HG03045 (cell line): ENCODE results near the gene ACSS2.

ENCODE experiments used
- ATAC-seq: cut with Tn5 transposase; IDR thresholded peaks from one replicate; pipeline ENCODE4 v1.9.1; 2021; ENCODE audit warnings: mild to moderate bottlenecking, moderate library complexity; ENCODE audit not compliant: unreplicated experiment

The ACSS2 gene, protein sequence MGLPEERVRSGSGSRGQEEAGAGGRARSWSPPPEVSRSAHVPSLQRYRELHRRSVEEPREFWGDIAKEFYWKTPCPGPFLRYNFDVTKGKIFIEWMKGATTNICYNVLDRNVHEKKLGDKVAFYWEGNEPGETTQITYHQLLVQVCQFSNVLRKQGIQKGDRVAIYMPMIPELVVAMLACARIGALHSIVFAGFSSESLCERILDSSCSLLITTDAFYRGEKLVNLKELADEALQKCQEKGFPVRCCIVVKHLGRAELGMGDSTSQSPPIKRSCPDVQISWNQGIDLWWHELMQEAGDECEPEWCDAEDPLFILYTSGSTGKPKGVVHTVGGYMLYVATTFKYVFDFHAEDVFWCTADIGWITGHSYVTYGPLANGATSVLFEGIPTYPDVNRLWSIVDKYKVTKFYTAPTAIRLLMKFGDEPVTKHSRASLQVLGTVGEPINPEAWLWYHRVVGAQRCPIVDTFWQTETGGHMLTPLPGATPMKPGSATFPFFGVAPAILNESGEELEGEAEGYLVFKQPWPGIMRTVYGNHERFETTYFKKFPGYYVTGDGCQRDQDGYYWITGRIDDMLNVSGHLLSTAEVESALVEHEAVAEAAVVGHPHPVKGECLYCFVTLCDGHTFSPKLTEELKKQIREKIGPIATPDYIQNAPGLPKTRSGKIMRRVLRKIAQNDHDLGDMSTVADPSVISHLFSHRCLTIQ

DNA sequence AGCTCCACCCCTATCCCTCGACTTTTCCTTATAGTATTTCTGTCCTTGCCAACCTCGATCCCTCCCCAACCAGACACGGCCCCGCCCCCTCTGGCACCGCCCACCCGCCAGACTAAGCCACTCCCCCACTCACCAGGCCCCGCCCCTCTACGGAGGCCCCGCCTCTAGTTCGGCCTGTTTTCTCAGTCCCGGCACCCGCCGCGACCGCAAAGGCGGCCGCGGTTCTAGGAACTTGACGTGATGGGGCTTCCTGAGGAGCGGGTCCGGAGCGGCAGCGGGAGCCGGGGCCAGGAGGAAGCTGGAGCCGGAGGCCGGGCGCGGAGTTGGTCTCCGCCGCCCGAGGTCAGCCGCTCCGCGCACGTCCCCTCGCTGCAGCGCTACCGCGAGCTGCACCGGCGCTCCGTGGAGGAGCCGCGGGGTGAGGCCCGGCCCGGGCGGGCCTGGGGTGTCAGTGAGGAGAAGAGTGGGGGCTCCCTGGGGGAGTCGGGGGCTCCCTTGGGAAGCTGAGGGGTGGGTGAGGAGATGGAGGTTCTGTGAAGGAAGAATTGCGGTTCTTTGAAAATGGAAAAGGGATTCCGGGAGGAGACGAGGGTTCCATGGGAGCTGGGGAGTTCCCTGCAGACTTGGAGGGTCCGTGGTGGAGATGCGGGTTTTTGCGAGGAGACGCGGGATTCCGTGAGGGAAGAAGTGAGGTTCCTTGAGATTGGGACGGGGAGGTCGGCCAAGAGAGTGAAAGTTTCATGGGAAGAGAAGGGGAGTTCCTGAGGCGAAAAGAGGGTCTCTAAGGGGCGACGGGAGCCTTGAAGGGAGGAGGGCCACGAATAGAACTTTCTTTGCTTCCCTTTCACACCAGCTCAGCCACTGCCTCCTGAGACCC lies at the start of gene ACSS2:
ACSS2 (plus strand) TSS at position 207 of the 877 bp plus-strand sequence; CDS start at position 241, 34 bp downstream.
- ATAC-seq: peak; percentile 52

DNA sequence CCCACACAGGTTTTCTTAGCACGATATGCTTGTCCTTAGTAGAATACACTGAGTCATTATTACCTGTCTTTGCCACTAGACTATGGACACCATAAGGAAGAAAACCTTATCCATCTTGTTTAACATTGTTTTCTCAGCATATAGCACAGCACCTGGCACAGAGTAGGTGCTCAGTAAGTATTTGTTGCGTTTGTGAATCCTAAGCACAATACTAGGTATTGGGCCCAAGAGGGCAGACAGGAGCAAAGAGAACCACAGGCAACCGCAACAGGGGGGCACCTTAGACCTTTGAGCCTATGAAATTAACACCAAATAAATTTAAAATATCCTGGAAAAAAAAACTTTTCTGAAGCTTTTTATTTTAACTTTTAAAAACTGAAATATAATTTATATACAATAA lies 47.2 kb upstream of the ACSS2 start:
- ATAC-seq: no peak

DNA sequence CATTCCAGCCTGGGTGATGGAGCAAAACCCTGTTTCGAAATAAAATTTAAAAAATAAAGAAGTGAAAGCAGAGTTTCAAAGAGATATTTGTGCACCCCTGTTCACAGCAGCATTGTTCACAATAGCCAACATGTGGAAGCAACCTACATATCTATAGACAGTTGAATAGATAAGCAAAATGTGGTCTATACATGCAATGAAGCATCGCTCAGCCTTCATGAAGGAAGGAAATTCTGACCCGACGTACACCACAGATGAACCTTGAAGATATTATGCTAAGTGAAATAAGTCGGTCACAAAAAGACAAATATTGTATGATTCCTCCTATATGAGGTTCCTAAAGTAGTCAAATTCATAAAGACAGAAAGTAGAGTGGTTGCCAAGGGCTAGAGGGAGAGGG lies 44.5 kb upstream of the ACSS2 start:
- no peak for ATAC-seq

DNA sequence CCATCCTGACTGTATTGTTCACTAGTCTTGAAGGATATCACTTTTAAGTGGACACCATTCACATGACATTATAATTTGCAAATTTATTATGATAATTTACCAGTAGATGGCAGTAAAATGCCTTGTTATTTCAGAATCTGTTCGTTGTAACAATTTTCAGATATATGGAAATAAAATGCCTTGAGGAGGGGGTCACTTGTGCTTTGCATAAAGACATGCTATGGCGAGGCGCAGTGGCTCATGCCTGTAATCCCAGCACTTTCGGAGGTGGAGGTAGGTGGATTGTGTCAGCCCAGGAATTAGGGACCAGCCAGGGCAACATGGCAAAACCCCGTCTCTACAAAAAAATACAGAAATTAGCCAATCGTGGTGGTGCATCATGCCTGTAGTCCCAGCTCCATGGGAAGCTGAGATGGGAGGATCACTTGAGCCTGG lies 41.9 kb upstream of the ACSS2 start:
- ATAC-seq: no peak

DNA sequence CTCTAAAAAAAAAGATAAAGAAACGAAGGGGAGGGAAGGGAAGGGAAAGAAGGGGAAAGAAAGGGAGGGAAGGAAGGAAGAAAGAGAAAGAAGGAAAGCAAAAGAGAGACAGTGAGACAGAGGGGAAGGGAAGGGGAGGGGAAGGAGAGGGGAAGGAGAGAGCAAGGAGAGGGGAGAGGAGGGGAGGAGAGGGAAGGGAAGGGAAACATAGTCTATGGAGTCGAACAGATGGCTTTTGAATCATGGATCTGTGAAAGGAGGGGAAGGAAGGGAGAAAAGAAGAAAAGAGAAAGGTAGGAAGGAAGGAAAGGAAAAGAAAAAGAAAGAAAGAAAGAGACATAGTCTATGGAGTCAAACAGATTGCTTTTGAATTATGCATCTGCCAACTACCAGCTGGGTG lies 34.3 kb upstream of the ACSS2 start:
- ATAC-seq: no peak

DNA sequence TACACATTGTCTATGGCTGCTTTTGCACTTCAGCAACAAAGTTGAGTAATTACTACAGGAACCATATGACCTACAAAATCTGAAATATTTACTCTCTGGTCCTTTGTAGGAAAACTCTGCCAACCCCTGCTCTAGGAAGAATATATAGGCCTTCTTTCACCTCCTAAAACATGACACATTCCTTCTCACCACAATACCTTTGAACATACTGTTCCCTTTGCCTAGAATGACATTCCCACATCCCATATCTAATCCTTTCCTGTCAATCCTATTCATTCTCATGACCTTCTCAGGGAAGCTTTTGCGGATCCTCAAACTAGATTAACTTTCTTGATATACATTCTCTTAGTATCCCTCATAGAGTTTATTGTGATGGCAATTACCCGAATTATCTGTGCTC lies 33.0 kb upstream of the ACSS2 start:
- ATAC-seq: no peak

DNA sequence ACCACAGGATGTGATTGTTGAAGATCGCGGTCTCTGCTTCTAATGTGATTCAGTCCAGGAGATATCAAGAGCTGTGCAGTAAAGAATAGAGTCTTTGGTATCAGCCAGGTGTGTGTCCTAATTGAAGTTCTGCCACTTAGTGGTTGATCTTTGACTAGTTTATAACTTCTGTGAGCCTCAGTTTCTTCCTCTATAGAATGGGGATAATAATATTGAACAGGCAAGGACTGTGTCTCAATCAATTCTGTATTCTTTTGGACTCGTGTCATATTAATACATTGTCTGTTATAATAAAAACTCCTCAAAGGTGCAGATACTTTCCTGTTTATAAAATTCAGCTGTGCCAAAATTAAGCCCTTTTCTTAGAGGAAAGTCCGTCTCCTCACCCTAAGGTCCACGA lies 27.8 kb upstream of the ACSS2 start:
- no peak for ATAC-seq

DNA sequence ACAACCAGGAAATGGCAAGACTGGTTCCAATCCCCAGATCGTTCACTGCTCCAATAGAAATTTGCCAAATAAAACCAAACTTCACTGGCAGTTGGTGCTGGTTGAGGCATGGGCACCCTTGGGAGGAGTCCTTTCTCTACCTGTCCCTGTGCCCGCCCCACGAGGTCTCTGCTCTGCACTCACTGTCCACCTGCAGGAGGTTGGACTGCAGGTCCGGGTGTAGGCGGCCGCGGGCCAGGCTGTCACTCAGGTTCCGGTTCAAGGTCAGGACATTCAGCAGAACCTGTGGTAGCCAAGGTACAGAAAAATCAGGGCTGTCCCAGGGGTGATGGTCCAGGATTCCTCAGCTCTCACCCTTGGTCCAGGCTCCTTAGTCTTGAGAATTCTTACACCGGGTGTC lies 26.6 kb upstream of the ACSS2 start:
- ATAC-seq: no peak

DNA sequence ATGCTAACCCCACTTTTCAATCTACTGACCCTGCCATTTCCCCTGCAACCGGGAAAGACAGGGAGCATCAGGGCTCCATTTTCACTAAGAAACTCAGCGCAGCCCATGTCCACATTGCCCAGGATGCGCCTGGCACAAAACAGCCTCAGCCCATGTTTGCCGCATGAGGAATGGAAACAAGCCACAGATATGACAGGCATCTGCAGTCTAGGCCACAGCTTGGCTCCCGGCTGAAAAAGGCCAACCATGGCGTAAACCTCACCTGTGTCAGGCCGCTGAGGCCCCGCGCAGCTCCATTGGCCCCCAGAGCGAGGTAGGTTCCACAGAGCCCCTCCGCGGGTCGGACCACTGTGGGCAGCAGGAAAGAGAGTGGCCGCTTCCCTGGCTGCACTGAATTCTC lies 25.4 kb upstream of the ACSS2 start:
- ATAC-seq: no peak

DNA sequence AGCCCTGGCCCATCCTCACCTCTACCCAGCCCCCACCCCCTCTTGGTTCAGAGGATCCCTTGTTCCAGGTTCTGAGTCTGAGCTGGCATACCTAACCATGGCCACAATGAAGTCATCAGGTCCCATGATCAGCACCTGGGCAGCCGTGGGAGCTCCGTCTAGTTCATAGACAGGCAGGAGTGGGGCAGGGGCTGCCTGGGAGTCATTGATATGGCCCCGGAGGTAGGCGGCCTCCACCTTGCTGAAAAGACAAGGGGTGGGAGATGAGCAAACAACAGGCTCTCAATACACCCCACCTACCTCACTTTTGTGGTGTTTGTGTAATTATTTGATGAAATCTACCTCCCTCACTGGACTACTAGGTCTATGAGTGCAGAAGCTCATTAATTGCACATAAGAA lies 24.1 kb upstream of the ACSS2 start:
- ATAC-seq: no peak

DNA sequence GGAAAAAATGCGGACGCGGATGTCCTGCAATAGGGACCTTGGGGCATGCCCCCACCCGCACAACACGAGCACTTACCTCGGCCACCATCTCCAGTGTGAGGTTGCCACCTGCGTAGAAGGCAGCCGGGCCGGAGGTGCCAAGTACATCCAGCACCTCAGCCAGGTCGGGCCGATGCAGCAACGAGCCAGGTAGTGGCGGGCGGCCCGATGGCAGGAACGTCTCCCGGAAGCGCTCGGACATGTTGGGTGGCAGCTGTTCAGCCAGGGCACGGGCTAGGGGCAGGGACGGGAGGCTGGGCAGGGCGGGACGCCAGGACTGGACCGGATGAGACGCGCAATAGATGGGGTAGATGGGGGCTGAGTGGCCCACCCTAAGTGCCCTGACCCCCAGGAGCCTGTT lies 17.0 kb upstream of the ACSS2 start:
- no peak for ATAC-seq

DNA sequence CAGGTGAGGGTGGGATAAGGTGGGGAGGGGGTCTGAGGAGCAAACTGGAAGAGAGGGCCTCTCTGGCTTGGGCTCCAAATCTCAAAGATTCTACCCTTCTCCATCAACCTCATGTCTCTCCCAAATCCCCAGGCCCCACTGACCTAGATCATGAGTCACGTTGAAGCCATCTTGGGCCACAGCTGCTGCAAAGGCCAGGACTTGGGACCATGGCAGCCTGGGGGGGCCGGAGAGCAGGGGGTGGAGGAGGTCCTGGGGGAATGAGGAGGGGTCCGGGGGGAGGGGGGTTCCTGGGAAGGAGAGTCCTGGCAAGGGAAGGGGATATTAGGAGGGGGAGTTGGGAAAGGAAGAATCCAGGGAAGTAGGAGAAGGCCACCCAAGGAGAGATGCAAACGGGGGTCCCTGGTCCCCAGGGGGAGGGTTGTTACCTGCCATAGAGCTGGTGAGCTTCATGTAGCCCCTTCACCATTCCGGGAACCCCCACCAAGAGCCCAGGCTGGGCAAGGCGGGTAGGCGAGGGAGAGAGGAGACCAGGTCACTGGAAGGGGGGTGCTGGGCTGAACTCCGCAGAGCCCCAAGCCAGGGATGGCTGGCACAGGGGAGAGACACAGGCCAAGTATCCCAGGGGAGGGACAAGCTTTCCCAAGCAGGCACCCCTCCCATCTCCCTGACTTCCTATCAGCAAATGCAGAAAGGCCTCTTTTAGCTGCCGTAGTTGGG lies 16.4 kb upstream of the ACSS2 start:
- ATAC-seq: no peak

DNA sequence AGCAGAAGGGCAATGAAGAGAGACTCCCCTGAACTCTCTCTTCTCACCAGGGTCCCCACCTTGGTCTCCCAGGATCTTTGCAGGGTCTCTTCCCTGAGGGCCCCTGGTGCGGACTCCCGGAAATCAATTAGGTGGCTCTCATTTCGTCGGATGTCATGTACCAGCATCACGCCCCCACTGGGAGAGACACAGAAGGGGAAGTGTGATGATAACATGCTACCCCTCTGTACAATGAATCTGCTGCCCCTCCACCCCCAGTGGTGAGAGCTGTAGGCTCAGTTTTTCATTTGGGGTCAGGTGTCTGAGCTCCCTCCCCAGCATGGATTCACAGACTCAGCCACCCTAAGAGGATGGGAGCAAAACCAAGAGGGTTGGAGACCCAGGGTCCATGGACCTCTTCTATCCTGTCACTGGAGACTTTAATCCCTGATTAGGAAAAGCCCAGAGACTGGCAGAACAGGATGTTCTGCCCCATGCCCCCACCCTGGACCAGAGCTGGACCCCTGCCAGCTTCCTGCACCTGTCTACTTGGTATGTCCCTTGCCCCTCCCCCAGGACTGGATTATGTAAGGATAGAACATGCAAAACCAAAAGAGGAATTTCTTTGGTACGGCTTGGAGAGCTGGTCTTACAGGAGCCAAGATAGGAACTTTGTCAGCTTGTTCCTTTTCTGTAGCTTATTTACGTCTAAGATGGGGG lies 14.9 kb upstream of the ACSS2 start:
- no peak for ATAC-seq

DNA sequence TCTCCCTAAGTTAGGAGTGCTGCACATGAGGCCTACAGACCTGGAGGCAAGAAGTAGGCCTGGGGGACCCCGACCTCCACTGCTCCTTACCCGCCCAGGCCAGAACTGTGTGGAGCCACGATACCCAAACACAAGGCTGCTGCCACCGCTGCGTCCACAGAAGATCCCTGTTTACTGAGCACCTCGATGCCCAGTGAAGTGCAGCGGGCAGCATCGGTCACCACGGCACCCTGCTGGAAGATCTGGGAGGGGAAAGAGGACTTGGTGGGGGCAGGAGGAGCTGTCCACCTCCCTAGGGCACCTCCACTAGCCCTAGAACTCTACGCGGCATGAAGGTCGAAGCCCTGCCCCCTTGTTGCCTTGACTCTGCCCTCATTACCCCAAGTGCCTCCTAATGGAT lies 13.7 kb upstream of the ACSS2 start:
- no peak for ATAC-seq

DNA sequence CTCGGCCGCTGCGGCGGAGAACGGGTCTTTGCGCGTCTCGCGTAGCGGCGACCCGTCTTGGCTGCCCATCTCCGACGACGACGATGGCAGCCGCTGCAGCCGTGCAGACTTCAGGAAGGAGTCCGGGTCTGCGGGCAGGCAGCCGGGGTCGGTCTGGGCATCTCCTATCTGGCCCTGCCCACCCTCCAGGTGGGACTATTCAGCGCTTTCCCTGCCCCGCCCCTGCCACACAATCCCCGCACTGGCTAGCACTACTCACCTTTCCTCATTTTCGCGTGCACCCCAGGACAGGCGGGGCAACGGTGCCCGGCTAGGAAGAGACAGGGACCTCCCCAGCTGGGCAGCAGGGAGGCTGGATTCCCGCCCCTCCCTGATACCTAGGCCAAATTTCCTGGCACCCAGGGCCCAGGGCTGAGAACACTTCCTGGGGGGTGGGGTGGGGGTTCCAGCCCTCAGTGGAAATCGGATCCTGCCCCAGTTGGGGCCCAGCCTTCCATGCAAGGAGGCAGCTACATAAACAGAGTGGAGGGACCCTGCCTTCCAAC lies 12.9 kb upstream of the ACSS2 start:
- no peak for ATAC-seq

DNA sequence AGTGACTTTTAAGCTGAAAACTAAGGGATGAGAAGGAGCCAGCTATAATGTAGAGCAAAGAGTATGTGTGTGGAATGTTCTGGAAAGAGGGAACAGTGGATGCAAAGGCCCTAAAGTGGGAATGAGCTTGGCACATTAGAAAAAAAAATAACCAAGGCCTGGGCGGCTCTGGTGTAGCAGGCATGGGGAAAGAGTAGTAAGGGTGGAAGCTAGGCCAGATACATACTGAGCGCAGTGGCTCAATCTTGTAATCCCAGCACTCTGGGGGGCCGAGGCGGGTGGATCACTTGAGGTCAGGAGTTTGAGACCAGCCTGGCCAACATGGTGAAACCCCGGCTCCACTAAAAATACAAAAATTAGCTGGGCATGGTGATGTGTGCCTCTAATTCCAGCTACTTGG lies 12.2 kb upstream of the ACSS2 start:
- no peak for ATAC-seq

DNA sequence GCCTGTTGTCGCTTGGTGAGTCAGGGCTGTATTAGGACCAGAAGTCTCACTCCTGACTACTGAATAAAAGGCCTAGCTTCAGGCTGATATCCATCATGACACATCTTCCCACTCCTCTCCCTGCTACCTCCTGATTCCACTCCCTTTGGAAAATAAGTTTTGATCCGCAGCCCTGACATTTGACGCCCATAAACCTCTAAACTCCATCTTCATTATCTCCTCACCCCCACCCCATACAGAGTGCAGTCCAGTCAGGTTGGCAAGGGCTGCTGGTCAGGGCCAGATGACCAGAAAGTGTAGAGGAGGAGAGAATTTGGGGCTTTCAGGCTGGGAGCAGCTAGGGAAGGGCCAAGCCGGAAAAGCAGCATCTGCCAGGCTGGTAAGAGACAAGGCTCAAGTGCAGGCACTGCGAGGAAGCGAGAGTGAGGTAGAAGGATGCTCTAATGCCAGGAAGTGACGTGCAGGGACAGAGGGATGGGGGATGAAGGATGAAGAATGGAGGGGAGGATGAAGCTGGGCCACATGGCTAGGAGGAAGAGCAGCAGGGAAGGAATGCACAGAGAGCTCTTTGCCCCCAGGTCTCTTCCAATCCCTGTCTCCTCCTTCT lies 5.0 kb upstream of the ACSS2 start:
- ATAC-seq: no peak

DNA sequence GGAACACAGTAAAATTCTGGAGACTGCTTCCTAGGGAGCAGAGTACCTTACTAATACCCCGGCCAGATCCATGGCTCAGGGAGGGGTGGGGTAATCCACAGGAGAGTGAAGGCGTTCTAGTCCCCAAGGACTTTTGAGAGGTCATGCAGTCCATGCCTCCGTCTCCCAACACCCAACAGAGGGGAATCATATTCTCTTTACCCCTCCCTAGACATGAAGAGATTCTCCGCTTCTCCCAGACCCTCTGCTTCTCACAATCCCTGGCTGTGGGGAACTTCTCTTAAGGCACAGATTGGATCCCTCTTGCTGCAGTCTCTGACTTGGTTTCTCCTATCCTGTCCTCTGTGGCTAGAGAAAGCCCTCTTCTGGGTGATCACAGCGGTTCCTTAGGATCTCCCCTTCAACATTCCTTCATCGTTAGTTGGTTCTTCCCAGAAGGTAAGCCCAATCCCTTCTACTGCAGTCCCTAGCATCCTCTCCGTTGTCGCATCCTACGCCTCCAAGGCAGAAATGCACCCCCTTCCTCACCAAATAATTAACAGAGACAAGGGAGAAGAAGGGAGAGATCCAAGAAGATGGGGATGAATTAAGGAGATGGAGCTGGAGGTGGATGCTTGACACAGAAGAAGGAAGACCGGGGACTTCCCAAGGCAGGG lies 4.3 kb upstream of the ACSS2 start:
- ATAC-seq: no peak

DNA sequence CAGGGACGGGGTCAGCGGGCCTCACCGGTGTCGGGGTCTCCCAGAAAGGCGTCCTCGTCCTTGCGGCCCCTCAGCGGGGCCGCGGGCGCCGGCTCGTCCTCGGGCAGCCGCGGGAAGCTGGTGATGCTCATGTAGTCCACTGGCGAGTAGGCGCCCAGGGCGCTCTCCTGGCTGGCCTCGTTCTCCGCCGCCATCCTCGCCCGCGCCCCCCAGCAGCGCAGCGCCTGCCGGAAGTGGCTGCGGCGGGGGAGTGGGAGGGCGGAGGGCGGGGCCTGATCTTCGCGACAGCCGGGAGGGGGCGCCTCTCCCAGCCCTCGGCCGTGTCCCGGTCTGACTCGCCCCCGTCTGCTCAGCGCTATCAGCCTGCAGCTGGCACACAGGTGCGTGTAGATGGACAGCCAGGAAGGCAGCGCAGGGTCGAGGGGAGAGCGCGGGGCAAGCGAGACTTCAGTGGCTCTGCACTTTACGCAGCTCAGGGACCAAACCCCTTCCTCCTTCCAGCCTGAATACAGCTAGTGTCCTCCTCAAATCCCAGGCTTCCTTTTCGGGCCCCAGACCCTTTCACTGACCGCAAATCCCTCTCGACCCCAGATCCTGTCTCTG lies 3.7 kb upstream of the ACSS2 start, which contains the start of gene GGT7:
GGT7 (minus strand) TSS at position 235 of the 603 bp plus-strand sequence; CDS start at position 194, 41 bp downstream.
- ATAC-seq: peak; percentile 53
